ENCODE measurements around the gene SNUPN. TPM values are rescaled to one million over a fixed set of nuclear protein-coding genes. Genes with fewer than 3 reads are reported as not detected.
A peak's percentile ranks its signal among the peaks of the same experiment; 100 is the strongest.

SNUPN gene
- total RNA-seq, 1 donor from 2014 or later, result 15.9 TPM

DNA sequence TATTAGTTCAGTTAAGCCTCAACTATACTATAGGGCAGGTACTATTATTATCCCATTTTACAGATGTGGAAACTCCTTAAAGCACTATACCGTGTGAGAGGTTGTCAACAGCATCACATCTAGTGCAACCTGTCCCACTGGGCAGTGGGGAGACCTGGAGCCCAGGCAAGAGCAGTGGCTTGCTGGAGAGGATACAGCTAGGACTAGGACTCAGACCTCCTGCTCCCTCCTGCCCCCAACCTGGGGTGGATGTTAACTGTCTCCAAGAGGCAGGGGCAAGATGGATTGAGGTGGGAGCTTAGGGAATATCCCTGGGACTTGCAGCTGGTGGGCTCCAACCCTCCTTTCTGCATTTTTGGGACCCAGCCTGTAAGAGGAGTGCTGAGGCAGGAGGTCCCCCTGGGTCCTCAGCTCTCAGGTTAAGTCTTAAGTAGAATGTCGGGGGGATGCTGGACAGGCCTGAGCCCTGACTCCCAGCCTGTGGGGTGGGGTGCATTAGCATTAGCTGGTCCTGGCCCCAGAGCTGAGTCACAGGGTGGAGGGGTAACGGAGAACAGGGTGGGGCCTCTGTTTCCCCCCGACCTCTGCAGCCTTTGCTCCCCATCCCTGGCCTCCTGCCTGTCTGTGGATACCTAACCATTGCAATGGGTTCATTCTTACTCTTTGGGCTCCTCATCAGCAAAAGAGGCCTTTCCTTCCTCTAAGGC is 28.8 kb upstream of the SNUPN start:
- DNase-seq (ENCODE audit: extremely low read depth, low read depth, low spot score), result no peak

DNA sequence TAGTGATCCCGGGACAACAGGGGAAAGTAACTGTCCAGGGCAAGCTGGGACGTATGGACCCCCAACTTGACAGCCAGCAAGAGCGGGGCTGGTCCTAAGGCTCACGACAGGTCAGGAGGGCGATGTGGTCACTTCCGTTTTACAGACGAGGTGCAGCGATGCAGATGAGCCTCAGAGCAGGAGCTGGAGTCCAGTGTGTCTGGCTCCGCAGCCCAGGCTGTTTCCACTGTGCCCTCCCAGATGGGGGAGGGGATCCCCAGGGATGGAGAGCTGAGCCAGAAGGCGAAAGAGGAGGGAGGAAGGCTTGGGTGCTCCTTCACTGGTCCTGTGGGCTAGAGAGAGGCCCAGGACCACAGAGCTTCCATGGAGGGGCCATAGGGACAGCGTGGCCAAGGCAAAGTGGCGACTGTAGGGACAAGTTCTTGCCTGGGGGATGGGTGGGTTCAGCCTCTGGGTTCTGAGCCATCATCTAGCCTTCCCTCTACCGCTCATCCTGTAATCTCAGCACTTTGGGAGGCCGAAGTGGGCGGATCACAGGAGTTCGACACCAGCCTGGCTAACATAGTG is 27.9 kb upstream of the SNUPN start:
- DNase-seq (ENCODE audit: extremely low read depth, low read depth, low spot score), result no peak

DNA sequence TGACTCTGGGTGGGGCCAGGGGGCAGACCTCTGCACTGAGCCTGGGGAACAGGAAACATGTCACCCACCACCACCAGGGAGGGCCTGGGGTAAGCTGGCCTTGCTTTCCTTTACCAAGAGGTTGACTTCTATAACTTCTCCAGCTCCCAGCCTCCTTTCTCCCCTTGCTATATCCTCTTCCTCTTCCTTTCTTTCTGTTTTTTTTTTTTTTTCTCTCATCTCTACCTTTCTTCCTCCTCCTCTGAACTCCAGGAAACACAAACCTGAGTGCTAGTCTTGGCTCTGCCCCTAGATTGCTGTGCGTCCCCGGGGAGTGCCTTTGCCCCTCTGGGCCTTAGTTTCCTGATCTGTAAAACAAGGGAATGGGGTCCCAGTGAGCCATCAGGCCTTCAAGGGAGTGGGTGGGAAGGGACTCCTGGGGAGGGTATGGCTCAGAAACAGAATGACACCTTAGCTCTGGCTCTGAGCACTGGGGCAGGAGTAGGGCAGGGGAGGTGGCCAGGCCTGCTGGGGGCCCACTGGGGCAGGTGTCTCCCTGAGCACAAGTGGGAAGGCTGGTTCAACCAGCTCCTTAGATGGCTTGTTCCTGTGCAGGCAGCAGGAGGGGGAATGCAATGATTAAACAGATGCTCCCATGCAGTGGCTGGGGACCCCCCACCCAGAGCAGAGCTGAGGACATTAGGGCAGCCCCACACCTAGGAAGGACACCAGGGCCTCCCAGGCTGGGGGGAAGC is 26.5 kb upstream of the SNUPN start:
- no peak for DNase-seq (ENCODE audit: extremely low read depth, low read depth, low spot score)

DNA sequence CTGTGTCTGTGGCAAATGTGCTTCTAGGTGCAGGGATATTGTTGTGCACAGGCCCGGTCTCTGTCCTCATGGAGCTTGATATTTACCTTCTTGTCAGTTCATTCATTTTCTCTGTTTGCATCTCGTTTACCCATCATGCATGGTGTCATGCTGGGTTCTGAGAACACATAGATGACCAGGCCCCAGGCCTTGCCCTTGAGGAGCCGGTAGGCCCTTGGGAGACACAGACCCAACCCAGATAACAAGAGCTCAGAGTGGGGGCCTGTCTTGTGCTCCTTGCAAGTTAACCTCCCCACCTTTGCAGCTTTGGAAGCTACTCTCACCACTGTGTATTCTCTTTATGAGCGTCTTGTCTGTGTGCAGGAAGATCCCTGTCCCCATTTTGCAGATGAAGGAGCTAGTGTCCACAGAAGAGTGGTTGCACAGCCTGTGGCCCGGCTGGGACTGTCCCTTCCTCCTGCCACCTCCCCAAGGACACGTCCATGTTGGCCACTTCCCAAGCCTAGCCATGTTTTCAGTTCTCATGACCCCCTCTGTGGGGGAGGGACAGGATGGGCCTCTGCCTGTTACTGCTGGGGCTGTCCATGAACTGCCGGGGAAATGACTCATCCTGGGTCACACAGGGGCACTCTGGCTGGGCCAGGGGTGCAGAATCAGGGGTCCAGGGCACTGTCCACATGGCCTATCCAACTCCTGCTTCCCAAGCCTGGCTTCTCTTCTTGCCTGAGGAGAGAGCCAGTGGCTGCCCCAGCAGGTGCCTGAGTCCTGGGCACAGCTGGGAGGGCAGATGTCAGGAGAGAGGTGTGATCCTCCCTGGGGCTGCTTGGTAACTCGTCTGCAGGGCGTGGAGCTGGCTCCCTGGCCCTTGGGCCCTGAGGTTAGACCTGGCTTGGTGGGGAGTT is 25.6 kb upstream of the SNUPN start:
- no peak for DNase-seq (ENCODE audit: extremely low read depth, low read depth, low spot score)

DNA sequence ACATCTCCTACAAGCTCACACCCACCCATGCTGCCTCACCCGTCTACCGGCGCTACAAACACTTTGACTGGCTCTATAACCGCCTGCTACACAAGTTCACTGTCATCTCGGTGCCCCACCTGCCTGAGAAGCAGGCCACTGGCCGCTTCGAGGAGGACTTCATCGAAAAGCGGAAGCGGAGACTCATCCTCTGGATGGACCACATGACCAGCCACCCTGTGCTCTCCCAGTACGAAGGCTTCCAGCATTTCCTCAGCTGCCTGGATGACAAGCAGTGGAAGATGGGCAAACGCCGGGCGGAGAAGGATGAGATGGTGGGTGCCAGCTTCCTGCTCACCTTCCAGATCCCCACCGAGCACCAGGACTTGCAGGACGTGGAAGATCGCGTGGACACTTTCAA is 24.3 kb upstream of the SNUPN start:
- no peak for DNase-seq (ENCODE audit: extremely low read depth, low read depth, low spot score)

DNA sequence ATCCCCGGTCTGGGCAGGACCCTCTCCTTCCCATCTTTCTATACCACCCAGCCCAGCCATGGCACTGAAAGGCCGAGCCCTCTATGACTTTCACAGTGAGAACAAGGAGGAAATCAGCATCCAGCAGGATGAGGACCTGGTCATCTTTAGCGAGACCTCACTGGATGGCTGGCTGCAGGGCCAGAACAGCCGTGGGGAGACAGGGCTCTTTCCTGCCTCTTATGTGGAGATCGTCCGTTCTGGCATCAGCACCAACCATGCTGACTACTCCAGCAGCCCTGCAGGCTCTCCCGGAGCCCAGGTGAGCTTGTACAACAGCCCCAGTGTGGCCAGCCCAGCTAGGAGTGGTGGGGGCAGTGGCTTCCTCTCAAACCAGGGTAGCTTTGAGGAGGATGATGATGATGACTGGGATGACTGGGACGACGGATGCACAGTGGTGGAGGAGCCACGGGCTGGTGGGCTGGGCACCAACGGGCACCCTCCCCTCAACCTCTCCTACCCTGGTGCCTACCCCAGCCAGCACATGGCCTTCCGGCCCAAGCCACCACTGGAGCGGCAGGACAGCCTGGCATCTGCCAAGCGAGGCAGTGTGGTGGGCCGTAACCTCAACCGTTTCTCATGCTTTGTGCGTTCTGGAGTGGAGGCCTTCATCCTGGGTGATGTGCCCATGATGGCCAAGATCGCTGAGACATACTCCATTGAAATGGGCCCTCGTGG is 23.7 kb upstream of the SNUPN start:
- no peak for DNase-seq (ENCODE audit: extremely low read depth, low read depth, low spot score)

DNA sequence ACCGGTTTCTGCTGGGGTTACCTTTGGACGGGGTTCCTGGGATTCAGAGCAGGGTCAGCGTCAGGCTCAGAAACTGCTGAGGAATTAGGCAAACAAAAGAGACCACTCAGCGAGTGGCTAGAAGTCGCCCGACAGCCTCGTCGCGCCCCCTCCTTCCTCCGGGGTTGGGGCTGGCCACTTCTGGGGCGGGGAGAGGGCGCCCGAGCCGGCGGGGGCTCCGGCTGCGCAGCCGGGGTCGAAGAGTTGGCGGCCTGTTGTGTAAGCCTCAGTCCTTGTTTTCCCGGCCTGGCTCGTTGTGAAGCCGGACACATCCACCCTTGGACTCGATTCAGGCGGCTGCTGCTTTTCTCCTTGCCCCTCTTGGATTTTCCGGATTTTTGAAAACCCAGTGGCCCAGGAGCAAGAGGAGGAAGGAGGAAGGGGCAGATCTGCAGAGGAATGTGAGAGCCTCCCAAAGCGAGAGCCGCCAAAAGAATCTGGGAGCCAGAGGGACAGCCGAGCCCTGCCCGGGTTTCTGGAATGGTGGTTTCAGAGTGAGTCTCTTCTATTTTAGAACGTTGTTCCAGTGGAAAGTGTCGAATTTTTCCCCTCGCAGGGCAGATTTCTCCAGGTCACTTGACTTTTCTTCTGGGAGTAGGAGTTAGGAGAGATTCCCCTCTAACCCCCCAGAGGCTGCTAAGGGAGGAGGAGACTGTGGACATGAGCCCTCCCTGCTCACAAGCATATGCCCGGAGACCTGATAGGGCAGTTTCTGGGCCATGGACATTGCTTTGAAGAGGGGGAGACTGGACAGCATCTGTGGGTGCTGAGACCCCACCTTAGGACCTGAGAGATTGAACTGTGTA is 22.9 kb upstream of the SNUPN start:
- no peak for DNase-seq (ENCODE audit: extremely low read depth, low read depth, low spot score)

DNA sequence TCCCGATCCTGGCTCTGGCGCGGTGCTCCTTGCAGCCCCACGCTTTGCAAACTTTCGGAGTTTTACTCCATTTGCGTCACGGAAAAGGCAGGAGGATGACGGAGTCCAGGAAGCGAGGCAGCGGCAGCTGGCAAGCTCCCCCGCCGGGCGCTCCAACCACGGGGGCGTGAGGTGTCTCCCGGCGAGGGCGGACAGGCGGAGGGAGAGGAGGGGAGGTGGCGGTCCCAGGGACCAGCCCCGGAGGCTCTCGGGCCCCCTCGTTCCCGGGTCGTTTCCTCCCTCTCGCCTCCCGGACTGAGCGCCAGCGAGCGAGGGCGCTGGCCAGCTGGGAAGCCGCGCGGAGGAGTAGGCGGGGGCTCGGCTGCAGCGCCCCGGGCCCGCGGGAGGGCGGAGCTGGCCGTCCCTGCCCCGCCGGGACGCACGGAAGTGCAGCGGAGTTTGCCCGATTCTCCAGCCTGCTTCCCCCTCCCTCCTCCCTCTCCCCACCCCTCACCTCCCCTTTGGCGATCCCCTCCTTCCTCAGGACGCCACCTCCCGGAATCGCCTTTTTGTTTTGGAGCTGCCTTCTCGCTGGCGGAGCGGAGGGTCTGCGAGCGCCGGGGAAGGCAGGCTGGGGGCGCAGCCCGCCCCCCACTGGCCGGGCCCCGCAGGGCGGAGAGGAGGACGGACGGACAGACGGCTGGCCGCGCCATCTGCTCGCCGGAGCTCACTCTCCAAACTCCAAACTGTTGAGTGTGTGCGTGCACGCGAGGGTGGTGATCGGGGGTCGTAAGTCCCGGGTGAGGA is 22.0 kb upstream of the SNUPN start, which contains the start of gene SNX33:
Gene SNX33, plus strand, starts transcription at position 543 of the 786 bp plus-strand sequence. CDS start 1,191 bp downstream, outside the sequence.
- DNase-seq (ENCODE audit: extremely low read depth, low read depth, low spot score), result no peak

DNA sequence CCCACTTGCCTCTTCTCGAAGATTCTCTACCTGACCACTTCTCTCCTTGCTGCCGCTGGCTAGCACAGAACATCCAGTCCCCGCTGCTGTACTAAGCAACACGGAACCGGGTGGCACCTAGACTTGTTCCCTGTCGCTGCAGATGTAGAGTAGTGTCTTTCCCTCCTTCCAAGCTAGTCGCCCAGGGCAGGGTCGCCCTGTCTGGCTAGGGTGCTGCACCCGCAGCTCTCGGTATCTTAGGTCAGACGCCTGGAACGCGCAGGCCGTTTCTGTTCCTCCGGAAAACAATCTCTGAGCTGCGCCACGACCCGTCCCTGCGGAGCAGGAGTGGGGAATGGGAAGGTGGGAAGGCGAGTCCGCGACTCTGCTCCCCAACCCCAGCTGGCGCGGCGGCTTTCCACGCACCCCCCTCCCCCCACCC is 21.4 kb upstream of the SNUPN start:
- DNase-seq (ENCODE audit: extremely low read depth, low read depth, low spot score), result no peak

DNA sequence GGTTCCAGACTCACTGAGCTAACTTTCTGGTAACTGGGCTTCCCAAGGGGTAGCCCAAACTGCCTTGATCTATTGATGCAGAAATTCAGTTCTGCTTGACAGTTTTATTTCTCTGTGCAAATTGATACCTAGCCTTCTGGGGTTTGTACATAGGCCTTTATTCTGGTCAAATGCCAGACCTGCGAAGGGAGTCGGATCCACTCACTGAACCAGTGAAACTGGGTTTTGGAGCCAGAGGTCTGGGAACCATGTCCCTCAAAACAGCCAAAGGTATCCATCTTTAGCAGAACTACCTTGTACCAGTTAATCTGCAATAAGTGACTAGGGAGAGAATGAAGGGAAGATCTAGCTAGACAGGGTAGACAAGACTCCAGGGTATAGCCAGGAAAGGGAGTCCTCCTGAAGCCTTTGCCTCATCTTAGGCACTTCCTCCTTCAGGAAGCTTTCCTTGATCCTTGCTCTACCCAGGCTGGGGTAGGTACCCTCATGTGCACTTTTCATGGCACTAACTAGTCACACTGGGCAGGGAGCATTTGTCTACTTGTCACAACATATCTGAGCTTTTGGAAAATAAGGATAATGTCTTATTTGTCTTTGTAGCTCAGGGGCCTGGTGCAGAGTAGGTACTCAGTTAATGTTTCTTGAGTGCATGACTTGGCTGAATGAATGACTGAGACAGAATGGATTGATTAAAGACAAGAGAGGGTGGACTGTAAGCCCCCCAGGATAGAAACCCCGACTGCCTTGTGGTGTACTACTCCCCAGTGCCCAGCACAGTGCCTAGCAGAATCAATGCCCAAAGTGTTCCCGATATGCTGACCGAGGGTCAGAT is 20.8 kb upstream of the SNUPN start:
- no peak for DNase-seq (ENCODE audit: extremely low read depth, low read depth, low spot score)

DNA sequence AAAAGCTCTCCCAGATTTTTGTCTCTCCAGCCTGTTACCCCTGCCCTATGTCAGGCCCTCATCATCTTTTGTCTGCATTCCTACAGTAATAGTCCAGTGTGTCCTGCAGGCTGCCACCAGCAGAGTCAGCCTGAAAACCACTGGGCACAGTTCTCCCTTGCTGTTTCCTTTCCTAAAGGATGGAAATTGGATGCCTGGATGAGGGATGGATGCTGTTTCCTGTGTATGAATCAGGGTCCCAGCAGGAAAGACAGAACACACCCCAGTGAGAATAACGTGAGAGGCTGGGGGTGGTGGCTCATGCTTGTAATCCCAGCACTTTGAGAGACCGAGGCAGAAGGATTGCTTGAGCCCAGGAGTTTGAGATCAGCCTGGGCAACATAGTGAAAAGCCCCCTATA is 18.9 kb upstream of the SNUPN start:
- no peak for DNase-seq (ENCODE audit: extremely low read depth, low read depth, low spot score)

DNA sequence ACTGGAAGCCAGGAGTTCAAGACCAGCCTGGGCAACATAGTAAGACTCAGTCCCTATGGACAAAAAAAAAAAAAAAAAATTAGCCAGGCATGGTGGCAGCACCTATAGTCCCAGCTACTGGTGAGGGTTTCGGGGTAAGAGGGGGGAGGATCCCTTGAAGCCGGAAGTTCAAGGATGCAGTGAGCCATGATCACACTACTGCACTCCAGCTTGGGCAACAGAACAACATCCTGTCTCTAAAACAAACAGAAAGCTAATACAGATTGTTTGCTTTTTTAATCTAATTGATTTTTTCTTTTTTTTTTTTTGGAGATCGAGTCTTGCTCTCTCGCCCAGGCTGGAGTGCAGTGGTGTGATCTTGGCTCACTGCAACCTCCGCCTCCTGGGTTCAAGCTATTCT is 16.1 kb upstream of the SNUPN start:
- DNase-seq (ENCODE audit: extremely low read depth, low read depth, low spot score), result no peak

DNA sequence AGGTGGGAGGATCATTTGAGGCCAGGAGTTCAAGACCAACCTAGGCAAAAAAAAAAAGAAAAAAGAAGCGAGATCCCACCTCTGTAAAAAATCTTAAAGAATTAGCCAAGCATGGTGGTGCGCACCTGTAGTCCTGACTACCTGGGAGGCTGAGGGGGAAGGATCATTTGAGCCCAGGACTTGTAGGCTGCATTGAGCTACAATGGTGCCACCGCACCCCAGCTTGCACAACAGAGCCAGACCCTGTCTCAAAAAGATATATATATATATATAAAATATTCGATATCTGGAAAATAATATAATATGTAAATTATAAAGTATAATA is 15.6 kb upstream of the SNUPN start:
- no peak for DNase-seq (ENCODE audit: extremely low read depth, low read depth, low spot score)

DNA sequence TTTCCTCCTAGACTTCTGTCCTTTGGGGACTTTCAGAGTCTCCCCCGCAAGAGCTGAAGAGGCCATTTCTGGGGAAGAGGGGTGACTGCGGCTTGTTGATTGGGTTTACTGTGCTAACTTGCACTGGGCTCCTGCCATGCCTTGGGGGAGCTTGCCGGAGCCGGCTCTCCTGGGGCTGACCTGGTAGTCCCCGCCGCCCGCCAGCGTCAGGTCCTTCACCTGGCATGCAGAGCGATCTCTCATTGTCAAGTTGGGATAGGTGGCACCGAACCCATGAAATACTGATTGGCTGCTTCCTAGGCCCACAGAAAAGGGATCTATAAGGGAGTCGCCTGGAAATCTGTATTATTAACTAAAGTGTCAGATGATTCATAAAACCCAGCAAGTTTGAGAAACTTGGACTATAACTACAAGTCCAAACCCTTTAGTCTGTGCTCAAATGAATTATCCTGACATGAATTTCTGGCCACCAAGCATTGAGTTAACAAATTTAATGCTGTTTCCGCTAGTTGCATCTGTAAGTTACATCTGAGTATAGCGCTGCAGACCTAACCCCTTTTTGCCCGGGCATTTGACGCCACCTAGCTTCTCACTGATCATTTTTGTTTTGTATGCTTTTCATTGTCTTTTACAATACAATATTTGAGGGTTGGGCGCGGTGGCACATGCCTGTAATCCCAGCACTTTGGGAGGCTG is 15.1 kb upstream of the SNUPN start:
- DNase-seq (ENCODE audit: extremely low read depth, low read depth, low spot score), result no peak

DNA sequence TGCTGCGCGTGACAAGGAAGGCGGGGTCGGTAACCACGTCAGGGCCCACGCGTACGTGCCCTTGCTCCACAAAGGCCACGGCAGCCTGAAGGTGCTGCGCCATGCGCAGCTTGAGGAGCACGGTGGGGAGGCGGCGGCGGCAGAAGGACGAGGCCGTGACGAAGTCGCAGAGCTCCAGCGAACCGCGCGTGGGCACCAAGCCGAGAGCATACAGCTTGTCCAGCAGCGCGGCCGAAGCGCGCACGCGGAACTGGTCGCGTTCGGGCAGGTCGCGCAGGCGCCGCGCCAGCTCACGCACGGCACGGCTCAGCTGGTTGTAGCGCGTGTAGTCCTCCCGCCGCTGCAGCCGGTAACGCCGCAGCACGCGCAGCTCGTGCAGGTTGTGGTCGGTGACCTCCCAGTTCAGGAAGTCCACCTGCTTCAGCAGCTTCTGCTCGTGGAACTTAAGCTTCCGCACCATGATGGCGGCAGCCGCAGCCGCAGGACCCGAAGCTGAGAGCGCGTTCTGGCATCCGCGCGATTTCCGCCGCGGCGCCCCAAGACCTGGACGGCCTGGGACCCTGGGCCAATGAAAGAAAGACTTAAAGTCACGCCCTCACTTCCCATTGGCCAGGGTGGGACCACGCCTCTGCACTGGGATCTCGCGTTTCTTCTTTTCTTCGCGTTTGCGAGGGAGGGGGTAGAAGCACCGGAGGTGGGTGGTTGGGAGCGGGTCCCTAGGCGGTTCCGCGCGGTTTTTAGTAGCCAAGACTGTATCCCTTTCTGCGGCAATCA is 14.4 kb upstream of the SNUPN start, which contains the start of gene IMP3:
Gene IMP3, minus strand, starts transcription at position 516 of the 774 bp plus-strand sequence. Its CDS starts 56 bp downstream, at position 460.
- peak; percentile 85 for DNase-seq (ENCODE audit: extremely low read depth, low read depth, low spot score)

DNA sequence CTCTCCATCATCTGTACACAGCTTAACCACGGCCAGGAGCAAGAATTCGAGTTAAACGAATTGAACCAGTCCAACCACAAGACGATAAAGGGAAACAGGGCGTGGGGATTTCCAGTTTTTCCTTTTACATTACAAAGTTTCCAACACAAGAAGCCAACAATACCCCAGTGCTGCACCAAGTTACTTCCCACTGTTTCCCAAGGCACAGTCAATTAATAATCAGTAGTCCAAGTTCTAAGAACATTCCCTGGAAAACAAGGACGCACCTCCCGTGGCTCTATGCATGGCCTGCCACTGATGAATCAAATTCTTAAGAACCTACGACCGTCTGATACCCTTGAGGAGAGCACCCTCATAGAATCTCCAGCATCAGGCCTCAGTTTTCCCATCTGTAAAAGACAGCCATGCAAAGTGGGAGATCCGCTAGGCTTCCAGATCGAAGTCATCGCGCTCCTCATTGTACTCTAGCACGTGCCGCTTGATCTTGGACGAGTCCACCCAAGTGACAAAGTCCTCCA is 13.7 kb upstream of the SNUPN start:
- DNase-seq (ENCODE audit: extremely low read depth, low read depth, low spot score), result no peak
